Calu3 (cell line): ENCODE results near the gene FOXS1. TPM values are rescaled to one million over a fixed set of nuclear protein-coding genes. Genes with fewer than 3 reads are reported as not detected.
A peak's percentile ranks its signal among the peaks of the same experiment; 100 is the strongest.

ENCODE experiments used
- BruUV-seq: library from RNA; stranded (reverse); fragments of 400-500 nt; replicated peaks from 2 replicates; lab custom pipeline; 2021; lab: Mats Ljungman, UMichigan
- CTCF ChIA-PET: fragments of 300-600 bp; sonication (Branson Sonifier 250); formaldehyde crosslinking; loops from one replicate; lab custom pipeline; 2022; ENCODE audit warnings: antibody characterized with exemption; lab: Charles Lee
- DNase-seq: peaks from one replicate; pipeline ENCODE4 v3.0.0; 2022
- H3K27ac Mint-ChIP-seq: one replicate; pipeline ENCODE4 v1.8.0; 2022; ENCODE audit warnings: mixed read lengths; ENCODE audit not compliant: unreplicated experiment
- H3K27me3 Mint-ChIP-seq: one replicate; pipeline ENCODE4 v1.8.0; 2022; ENCODE audit warnings: mixed read lengths; ENCODE audit not compliant: unreplicated experiment
- H3K36me3 Mint-ChIP-seq: one replicate; pipeline ENCODE4 v1.8.0; 2022; ENCODE audit warnings: mild to moderate bottlenecking, moderate library complexity, mixed read lengths; ENCODE audit not compliant: insufficient read depth, unreplicated experiment
- H3K4me1 Mint-ChIP-seq: one replicate; pipeline ENCODE4 v1.8.0; 2022; ENCODE audit warnings: mild to moderate bottlenecking, low read depth, mixed read lengths; ENCODE audit not compliant: unreplicated experiment
- H3K4me3 Mint-ChIP-seq: one replicate; pipeline ENCODE4 v1.8.0; 2022; ENCODE audit warnings: mild to moderate bottlenecking, low read depth, moderate library complexity, mixed read lengths; ENCODE audit not compliant: unreplicated experiment
- H3K9me3 Mint-ChIP-seq: one replicate; pipeline ENCODE4 v1.8.0; 2022; ENCODE audit warnings: low read depth, mixed read lengths; ENCODE audit not compliant: unreplicated experiment
- CTCF ChIP-seq: fragments of 200-600 bp; IDR thresholded peaks from one replicate; pipeline ENCODE4 v1.8.0; 2022; ENCODE audit warnings: antibody characterized with exemption; ENCODE audit not compliant: unreplicated experiment
- intact Hi-C: fragments of 100-400 bp; cut with micrococcal nuclease; formaldehyde crosslinking; loops from one replicate; pipeline ENCODE4 v1.10.0; 2022; ENCODE audit not compliant: unreplicated experiment
- total RNA-seq: library from RNA; stranded (reverse); gene quantifications from 2 replicates; pipeline ENCODE4 v1.2.3, GENCODE V29; 2022

FOXS1 gene
- total RNA-seq, 1 experiment from 2014 or later, result not detected

GRCh38 chr20:31879143-31879987 is 34.0 kb upstream of the FOXS1 start:
- no peaks in the 10 kb centered on the region for H3K9me3 Mint-ChIP-seq
- DNase-seq, result peak; percentile 95
- peaks cover 14% of the 10 kb centered on the region for H3K36me3 Mint-ChIP-seq
- CTCF ChIA-PET, result interaction anchor here (0.6 to 1.4 kb wide), 9 partner anchors 15 to 1025 kb away, joined by 3 to 6 read pairs (median 3); partner anchors contain the start of genes HM13 and PDRG1
- H3K27me3 Mint-ChIP-seq, result peaks cover 16% of the 10 kb centered on the region
- H3K4me1 Mint-ChIP-seq, result peaks cover 8% of the 10 kb centered on the region
- TSS peak; percentile 41 for BruUV-seq
- H3K27ac Mint-ChIP-seq, result peak overlapping the region; percentile 91
- intact Hi-C loops, result no loop called here
- H3K4me3 Mint-ChIP-seq, result peak overlapping the region; percentile 94
- no peak for TF ChIP-seq CTCF

- Mint-ChIP-seq H3K4me1 (peaks cover 8% of the 10 kb centered on the region), H3K4me3 (no peak overlapping the region), H3K36me3 (peaks cover 14% of the 10 kb centered on the region), H3K27ac (no peak overlapping the region), H3K27me3 (peaks cover 16% of the 10 kb centered on the region), H3K9me3 (no peaks in the 10 kb centered on the region)
- intact Hi-C loops, result no loop called here
- no peak for TF ChIP-seq CTCF
- BruUV-seq, result no TSS peak
- DNase-seq, result no peak
- CTCF ChIA-PET, result interaction anchor here (0.5 kb wide), 1 partner anchor 51 kb away, joined by 3 read pairs; no protein-coding TSS in a partner anchor
Observed at GRCh38 chr20:31877684-31878083, 32.3 kb upstream of the FOXS1 start.

- no TSS peak for BruUV-seq
- peaks cover 19% of the 10 kb centered on the region for H3K36me3 Mint-ChIP-seq
- CTCF ChIA-PET, result no interaction called here
Observed at GRCh38 chr20:31875671-31876070, 30.3 kb upstream of the FOXS1 start.

GRCh38 chr20:31872406-31872805 is 27.0 kb upstream of the FOXS1 start:
- Mint-ChIP-seq H3K9me3 (no peaks in the 10 kb centered on the region), H3K27me3 (no peaks in the 10 kb centered on the region), H3K4me3 (no peak overlapping the region), H3K27ac (no peak overlapping the region), H3K4me1 (peaks cover 10% of the 10 kb centered on the region), H3K36me3 (peaks cover 13% of the 10 kb centered on the region)
- DNase-seq, result no peak
- intact Hi-C loops, result no loop called here
- no TSS peak for BruUV-seq
- CTCF ChIA-PET, result interaction anchor here (1.0 kb wide), 1 partner anchor 244 kb away, joined by 8 read pairs; no protein-coding TSS in a partner anchor
- no peak for TF ChIP-seq CTCF

More at GRCh38 chr20:31875671-31876070, 30.3 kb upstream of the FOXS1 start:
- peaks cover 3% of the 10 kb centered on the region for H3K4me1 Mint-ChIP-seq
- no peak for TF ChIP-seq CTCF
- no peak for DNase-seq
- no peak overlapping the region for H3K4me3 Mint-ChIP-seq
- H3K27me3 Mint-ChIP-seq, result peaks cover 7% of the 10 kb centered on the region
- H3K27ac Mint-ChIP-seq, result no peak overlapping the region
- intact Hi-C loops, result no loop called here
- no peaks in the 10 kb centered on the region for H3K9me3 Mint-ChIP-seq
